DMS 273 treated with DMSO at 0.1 percent for 48 hours (cell line): Measurements from ENCODE around the gene HTRA3.

Source experiments
- DNase-seq: peaks from one replicate; lab custom pipeline; 2025; lab: John Stamatoyannopoulos, UW

The HTRA3 gene

GRCh38 chr4:8266508-8266907, 3.0 kb upstream of the HTRA3 start:
- no peak for DNase-seq

GRCh38 chr4:8267077-8267476, 2.5 kb upstream of the HTRA3 start:
- no peak for DNase-seq

- no peak for DNase-seq
Measured at GRCh38 chr4:8268211-8268610, 1.3 kb upstream of the HTRA3 start.

GRCh38 chr4:8268901-8269534, 536 bp upstream of the HTRA3 start:
- no peak for DNase-seq

- no peak for DNase-seq
Measured at GRCh38 chr4:8270418-8270771, 841 bp downstream of the HTRA3 start.

GRCh38 chr4:8270912-8271815, 1.6 kb downstream of the HTRA3 start:
- no peak for DNase-seq

GRCh38 chr4:8271821-8272220, 2.3 kb downstream of the HTRA3 start:
- DNase-seq = no peak

GRCh38 chr4:8272472-8273428, 3.2 kb downstream of the HTRA3 start:
- no peak for DNase-seq

- no peak for DNase-seq
Measured at GRCh38 chr4:8273450-8273849, 3.9 kb downstream of the HTRA3 start.

- no peak for DNase-seq
Measured at GRCh38 chr4:8274066-8274652, 4.6 kb downstream of the HTRA3 start.

GRCh38 chr4:8274765-8275547, 5.4 kb downstream of the HTRA3 start:
- peak; percentile 71 for DNase-seq

GRCh38 chr4:8275548-8275910, 6.0 kb downstream of the HTRA3 start:
- DNase-seq = no peak

- peak; percentile 85 for DNase-seq
Measured at GRCh38 chr4:8276358-8277240, 7.0 kb downstream of the HTRA3 start.

GRCh38 chr4:8277356-8278008, 7.9 kb downstream of the HTRA3 start:
- peak; percentile 15 for DNase-seq

GRCh38 chr4:8278009-8278395, 8.4 kb downstream of the HTRA3 start:
- peak; percentile 43 for DNase-seq

GRCh38 chr4:8278421-8279287, 9.1 kb downstream of the HTRA3 start:
- DNase-seq = peak; percentile 77

- no peak for DNase-seq
Measured at GRCh38 chr4:8279321-8280157, 10.0 kb downstream of the HTRA3 start.
